ENCODE measurements around the gene GLG1.
"Not testable (repeated sequence)": the region's sequence is repeated elsewhere in the genome, so short reads cannot be mapped to it uniquely, and the experiment has no call there.

Gene GLG1

DNA sequence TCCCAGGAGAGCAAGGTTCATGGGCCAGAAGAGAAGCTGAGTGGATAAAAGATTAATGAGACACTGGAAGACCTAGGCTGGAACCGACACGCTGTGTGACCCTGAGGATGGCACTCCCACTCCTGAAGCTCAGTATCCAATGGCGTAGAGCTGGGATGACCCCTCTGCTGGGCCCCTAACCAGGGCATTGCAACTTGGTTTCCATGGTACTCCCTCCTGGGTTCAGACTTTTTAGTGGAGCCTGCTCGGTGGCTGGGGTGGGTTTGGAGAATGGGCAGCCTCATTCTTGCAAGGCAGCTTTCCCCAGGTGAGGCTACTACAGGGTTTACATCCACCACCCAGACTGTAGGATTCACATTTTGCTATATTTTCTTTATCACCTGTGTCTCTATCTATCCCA lies 183.2 kb downstream of the GLG1 start:
- not testable (repeated sequence) for H3K9me3 Mint-ChIP-seq; H3K36me3 Mint-ChIP-seq (ENCODE audit: low read depth); H3K4me1 Mint-ChIP-seq (ENCODE audit: low read depth); H3K27me3 Mint-ChIP-seq (ENCODE audit: low read depth); H3K27ac Mint-ChIP-seq; H3K4me3 Mint-ChIP-seq

DNA sequence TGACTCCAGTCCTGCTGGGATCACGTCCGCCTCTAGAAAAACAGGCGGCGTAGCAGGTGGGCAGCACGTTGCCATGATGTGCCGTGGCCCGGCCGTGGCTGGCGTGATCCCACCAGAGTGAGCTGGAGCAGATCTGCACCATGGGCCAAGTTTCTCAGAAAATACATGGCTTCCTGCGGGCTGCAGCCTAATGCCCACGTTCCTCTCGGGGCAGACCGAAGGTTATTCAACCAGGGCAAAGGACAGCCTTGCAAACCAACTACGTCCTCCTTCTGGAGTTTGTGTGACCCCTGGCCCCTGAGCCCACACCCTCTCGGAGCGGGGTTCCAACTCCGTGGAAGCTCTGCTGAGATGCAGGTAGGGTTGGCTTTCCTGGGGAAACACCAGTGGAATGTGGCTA lies 184.8 kb downstream of the GLG1 start:
- H3K4me1 Mint-ChIP-seq (ENCODE audit: low read depth); H3K27me3 Mint-ChIP-seq (ENCODE audit: low read depth); H3K36me3 Mint-ChIP-seq (ENCODE audit: low read depth); H3K9me3 Mint-ChIP-seq; H3K27ac Mint-ChIP-seq; H3K4me3 Mint-ChIP-seq: not testable (repeated sequence)

- not testable (repeated sequence) for H3K36me3 Mint-ChIP-seq (ENCODE audit: low read depth); H3K27ac Mint-ChIP-seq; H3K4me1 Mint-ChIP-seq (ENCODE audit: low read depth); H3K4me3 Mint-ChIP-seq; H3K9me3 Mint-ChIP-seq; H3K27me3 Mint-ChIP-seq (ENCODE audit: low read depth)
Measured at GRCh38 chr16:74421482-74421785, 185.5 kb downstream of the GLG1 start.

DNA sequence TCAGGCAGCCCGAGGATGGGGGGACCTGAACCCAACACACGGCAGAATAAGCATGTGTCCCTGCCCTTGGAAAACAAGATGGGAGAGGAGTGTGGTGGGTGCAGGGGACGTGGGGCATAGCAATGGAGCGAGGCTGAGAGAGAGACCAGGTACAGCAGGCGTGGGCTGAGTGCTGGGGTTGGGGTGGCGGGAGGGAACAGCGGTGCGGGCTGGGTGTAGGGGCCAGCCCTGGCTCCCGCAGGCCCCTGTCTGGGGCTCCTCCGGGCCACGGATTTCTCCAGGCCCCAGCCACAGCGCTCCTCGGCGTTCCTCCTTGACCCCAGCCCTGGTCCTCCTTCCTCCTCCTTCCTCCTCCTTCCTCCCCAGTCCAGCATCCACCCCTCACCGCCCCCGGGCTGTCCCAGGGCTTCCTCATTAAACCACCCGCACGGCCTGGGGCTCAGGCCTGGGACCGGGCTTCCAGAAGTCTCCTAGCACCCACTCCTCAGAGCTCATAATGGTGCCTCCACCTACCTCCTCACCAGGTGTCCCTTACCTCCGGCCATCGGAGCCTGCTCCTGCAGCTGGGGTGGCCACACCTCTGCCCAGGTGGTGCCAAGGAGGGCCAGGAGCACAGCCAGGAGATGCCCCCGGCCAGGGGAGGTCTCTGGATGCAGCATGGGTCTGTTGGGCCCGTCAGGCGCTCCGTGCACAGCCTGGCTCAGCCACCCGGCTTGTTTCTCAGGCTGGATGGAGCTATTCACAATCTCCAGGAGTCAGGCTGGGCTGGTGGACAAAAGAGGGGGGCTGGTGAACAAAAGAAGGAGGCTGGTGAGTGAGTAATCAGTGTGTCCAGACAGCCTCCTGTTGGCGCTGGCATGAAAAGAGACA lies 186.1 kb downstream of the GLG1 start, which contains the start of gene CLEC18B:
Gene CLEC18B (minus strand): TSS at position 867 of the 870 bp plus-strand sequence. CDS start 208 bp downstream, at position 659.
- not testable (repeated sequence) for H3K4me1 Mint-ChIP-seq (ENCODE audit: low read depth); H3K9me3 Mint-ChIP-seq; H3K27ac Mint-ChIP-seq

DNA sequence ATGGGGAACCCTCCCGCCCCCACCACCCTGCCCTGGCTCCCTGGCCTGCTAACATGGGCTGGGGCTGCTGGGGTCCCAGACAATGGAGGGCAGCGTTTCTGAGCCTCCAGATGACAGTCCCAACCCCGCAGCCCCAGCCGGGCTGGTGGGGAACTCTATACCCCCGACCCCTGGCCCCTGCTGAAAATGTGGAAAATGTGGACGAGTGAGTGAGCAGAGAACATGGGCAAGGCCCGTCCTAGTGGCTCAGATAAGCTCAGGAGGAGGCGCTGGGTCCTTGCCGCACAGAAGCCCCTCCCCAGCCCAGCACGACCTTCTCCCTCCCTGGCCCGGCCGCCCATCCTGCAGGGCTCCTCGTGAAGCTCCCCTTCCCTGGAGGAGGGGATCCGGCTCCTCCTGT lies 187.1 kb downstream of the GLG1 start:
- not testable (repeated sequence) for H3K4me1 Mint-ChIP-seq (ENCODE audit: low read depth); H3K27ac Mint-ChIP-seq; H3K36me3 Mint-ChIP-seq (ENCODE audit: low read depth); H3K9me3 Mint-ChIP-seq; H3K4me3 Mint-ChIP-seq; H3K27me3 Mint-ChIP-seq (ENCODE audit: low read depth)

More for the DNA sequence above, 186.1 kb downstream of the GLG1 start, which contains the start of gene CLEC18B:
- H3K4me3 Mint-ChIP-seq; H3K36me3 Mint-ChIP-seq (ENCODE audit: low read depth); H3K27me3 Mint-ChIP-seq (ENCODE audit: low read depth): not testable (repeated sequence)

DNA sequence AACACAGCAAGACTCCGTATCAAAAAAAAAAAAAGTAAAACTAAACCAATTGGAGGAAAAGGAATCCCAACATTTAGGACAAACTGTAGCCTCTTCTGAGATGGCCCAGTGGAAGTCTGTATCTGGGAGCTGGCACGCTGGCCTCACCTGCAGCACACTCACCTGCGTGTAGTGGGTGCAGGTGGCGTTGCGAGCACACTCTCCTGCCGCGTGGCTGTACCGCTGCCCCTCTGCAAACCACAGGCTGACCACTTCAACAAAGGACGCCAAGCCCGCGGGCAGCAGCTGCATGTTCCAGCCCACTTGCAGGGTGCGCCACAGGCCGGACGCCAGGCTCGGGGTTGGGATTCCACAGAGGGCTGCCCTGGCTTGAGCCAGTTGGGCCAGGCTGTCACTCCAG lies 189.0 kb downstream of the GLG1 start:
- H3K4me3 Mint-ChIP-seq; H3K27me3 Mint-ChIP-seq (ENCODE audit: low read depth); H3K27ac Mint-ChIP-seq; H3K4me1 Mint-ChIP-seq (ENCODE audit: low read depth); H3K9me3 Mint-ChIP-seq; H3K36me3 Mint-ChIP-seq (ENCODE audit: low read depth): not testable (repeated sequence)

- H3K4me1 Mint-ChIP-seq (ENCODE audit: low read depth); H3K36me3 Mint-ChIP-seq (ENCODE audit: low read depth); H3K9me3 Mint-ChIP-seq; H3K4me3 Mint-ChIP-seq; H3K27ac Mint-ChIP-seq; H3K27me3 Mint-ChIP-seq (ENCODE audit: low read depth): not testable (repeated sequence)
Measured at GRCh38 chr16:74413920-74414319, 193.0 kb downstream of the GLG1 start.

- H3K9me3 Mint-ChIP-seq; H3K4me3 Mint-ChIP-seq; H3K36me3 Mint-ChIP-seq (ENCODE audit: low read depth): not testable (repeated sequence)
Measured at GRCh38 chr16:74413485-74413884, 193.4 kb downstream of the GLG1 start.

DNA sequence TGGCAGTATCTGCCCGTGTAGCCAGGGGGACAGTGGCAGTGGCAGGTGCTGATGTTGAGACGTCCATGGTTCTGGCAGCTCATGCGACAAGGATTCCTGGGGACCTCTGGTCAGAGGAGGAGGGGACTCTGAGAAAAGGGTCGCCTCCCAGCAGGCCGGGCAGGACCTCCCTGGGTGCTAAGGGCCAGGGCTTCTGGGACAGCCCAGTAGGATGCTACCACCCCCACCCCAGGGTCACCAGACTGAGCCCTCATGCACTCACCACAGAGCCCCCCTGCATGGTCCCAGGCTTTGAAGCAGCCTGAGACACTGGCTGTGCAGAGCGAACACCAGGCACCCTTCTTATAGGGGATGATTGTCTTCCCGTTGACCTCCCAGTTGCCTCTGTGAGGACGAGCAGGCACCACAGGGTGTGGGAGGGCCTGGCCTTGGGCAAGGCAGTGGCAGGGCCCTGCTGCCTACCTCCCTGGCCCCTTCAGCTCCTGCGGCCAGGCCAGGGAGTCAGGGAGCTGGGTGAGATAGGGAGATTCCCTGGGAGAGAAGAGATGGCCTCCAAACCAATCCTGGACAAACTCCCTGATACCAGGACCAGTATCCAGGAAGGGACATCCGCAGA lies 194.0 kb downstream of the GLG1 start:
- H3K9me3 Mint-ChIP-seq; H3K4me3 Mint-ChIP-seq; H3K27me3 Mint-ChIP-seq (ENCODE audit: low read depth); H3K4me1 Mint-ChIP-seq (ENCODE audit: low read depth); H3K27ac Mint-ChIP-seq; H3K36me3 Mint-ChIP-seq (ENCODE audit: low read depth): not testable (repeated sequence)

More at GRCh38 chr16:74413485-74413884, 193.4 kb downstream of the GLG1 start:
- H3K27ac Mint-ChIP-seq; H3K4me1 Mint-ChIP-seq (ENCODE audit: low read depth); H3K27me3 Mint-ChIP-seq (ENCODE audit: low read depth): not testable (repeated sequence)

- not testable (repeated sequence) for H3K9me3 Mint-ChIP-seq; H3K4me1 Mint-ChIP-seq (ENCODE audit: low read depth); H3K4me3 Mint-ChIP-seq; H3K36me3 Mint-ChIP-seq (ENCODE audit: low read depth); H3K27ac Mint-ChIP-seq; H3K27me3 Mint-ChIP-seq (ENCODE audit: low read depth)
Measured at GRCh38 chr16:74412138-74412774, 194.7 kb downstream of the GLG1 start.

DNA sequence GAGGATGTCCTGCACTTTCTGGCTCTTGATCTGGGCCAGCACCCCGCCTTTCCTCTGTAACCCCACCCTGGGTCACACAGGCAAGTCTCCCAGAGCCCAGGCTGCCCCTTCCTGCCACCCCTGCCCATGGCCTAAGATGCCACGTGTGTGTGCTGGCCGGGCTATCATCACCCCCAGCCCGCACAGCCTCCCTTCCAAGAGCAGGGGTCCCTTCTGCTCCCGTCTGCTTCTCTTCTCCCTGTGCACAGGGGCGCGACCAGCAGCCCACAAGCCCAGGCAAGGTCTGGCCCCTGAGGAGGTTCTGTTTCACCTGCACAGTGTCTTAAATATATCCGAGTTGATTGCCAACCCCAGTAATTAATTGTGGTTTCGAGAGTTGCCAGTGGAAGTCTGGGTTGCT lies 195.9 kb downstream of the GLG1 start:
- not testable (repeated sequence) for H3K27me3 Mint-ChIP-seq (ENCODE audit: low read depth); H3K4me1 Mint-ChIP-seq (ENCODE audit: low read depth); H3K4me3 Mint-ChIP-seq

DNA sequence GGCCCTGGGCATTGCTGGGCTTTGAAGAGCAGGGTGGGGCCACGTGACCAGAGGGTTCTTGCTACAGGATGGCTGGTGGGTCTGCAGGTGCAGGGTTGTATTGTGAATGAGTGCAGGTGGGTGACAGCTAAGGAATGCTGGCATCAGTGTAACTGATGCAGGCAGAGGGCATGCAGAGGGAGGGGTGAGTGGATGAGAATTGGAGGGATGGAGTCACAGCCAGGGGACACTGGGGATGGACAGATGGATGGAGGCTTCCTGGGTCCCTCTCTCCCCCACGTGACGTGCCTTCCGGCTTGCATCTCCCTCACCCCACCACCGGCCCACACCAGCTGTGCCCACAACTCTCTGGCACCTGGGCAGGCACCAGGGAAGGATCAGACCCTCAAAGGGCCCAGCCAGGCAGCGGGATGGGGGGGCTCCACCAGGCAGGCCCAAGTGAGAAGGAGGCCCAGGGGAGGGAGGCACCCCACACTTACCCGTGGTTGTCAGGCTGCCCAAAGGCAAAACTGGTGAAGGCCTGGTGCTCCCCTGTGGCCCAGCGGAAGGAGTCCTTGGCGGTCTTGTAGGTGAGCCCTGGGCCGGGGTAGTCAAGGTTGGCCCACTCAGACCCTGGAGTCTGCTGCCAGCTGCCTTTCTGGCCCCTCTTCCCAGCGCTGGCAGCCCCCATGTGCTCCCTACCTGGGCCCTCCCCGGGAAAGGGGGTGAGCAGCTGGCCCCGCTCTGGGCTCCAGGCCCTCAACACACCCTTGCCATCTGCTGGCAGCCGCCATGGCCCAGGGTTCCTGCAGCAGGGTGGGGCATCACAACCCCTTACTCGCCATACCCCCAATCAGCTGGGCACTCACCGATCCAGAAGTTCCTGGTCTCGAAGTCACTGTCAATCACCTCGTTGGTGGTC lies 196.6 kb downstream of the GLG1 start:
- H3K27ac Mint-ChIP-seq; H3K27me3 Mint-ChIP-seq (ENCODE audit: low read depth); H3K9me3 Mint-ChIP-seq; H3K4me3 Mint-ChIP-seq; H3K4me1 Mint-ChIP-seq (ENCODE audit: low read depth); H3K36me3 Mint-ChIP-seq (ENCODE audit: low read depth): not testable (repeated sequence)

More for the DNA sequence above, 195.9 kb downstream of the GLG1 start:
- not testable (repeated sequence) for H3K36me3 Mint-ChIP-seq (ENCODE audit: low read depth); H3K9me3 Mint-ChIP-seq; H3K27ac Mint-ChIP-seq

GRCh38 chr16:74409185-74409981 lies 197.5 kb downstream of the GLG1 start:
- H3K36me3 Mint-ChIP-seq (ENCODE audit: low read depth); H3K4me1 Mint-ChIP-seq (ENCODE audit: low read depth); H3K9me3 Mint-ChIP-seq; H3K4me3 Mint-ChIP-seq; H3K27ac Mint-ChIP-seq; H3K27me3 Mint-ChIP-seq (ENCODE audit: low read depth): not testable (repeated sequence)

DNA sequence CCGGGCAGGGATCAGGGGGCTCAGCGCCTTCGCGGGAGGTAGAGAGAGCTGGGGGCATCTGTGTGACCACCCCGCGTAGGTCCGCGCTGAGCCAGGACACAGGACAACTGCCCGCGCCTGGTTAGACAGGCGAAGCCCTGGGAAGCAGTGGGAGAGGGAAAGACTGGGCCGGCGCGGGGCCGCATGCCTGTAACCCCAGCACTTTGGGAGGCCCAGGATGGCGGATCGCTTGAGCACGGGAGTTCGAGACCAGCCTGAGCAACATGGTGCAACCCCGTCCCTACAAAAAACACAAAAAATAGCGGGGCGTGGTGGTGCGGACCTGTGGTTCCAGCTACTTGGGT lies 199.6 kb downstream of the GLG1 start:
- not testable (repeated sequence) for H3K27ac Mint-ChIP-seq; H3K4me1 Mint-ChIP-seq (ENCODE audit: low read depth); H3K4me3 Mint-ChIP-seq; H3K9me3 Mint-ChIP-seq; H3K36me3 Mint-ChIP-seq (ENCODE audit: low read depth); H3K27me3 Mint-ChIP-seq (ENCODE audit: low read depth)

Data from T-helper 1 cell treated with Interleukin-12 subunit alpha and Interleukin-12 subunit beta and Interleukin-4 antibody, amounts not matched to agents 30 μg/mL and 1 μg/mL, for 36 hours (primary cell).